ENCODE measurements around the gene UTF1. TPM values are rescaled to one million over a fixed set of nuclear protein-coding genes. Genes with fewer than 3 reads are reported as not detected.

Gene UTF1
- total RNA-seq, 2 donors from 2014 or later, result not detected

- Histone ChIP-seq H3K9me3 (no peaks in the 10 kb centered on the region), H3K36me3 (no peaks in the 10 kb centered on the region), H3K27me3 (peaks cover 6 to 31% of the 10 kb centered on the region in 2 donors), H3K27ac (no peak overlapping the region), H3K4me1 (peaks cover 0 to 33% of the 10 kb centered on the region in 2 donors), H3K4me3 (no peak overlapping the region)
- no peak for DNase-seq (ENCODE audit: low spot score)
- TF ChIP-seq CTCF (IDR thresholded peaks at IDR 0.05), result no peak
Observed at GRCh38 chr10:133239990-133240389, 10.0 kb downstream of the UTF1 start.

- DNase-seq (ENCODE audit: low spot score), result no peak
- Histone ChIP-seq H3K36me3 (no peaks in the 10 kb centered on the region), H3K27me3 (peaks cover 0 to 24% of the 10 kb centered on the region in 2 donors), H3K4me1 (peaks cover 0 to 17% of the 10 kb centered on the region in 2 donors), H3K4me3 (no peak overlapping the region), H3K9me3 (no peaks in the 10 kb centered on the region), H3K27ac (no peak overlapping the region)
- no peak for TF ChIP-seq CTCF (IDR thresholded peaks at IDR 0.05)
Observed at GRCh38 chr10:133241501-133242205, 11.6 kb downstream of the UTF1 start.

GRCh38 chr10:133242611-133243356 is 12.8 kb downstream of the UTF1 start:
- DNase-seq (ENCODE audit: low spot score), result no peak

GRCh38 chr10:133243593-133243992 is 13.6 kb downstream of the UTF1 start:
- TF ChIP-seq CTCF (IDR thresholded peaks at IDR 0.05), result no peak
- no peak for DNase-seq (ENCODE audit: low spot score)
- peaks cover 0 to 5% of the 10 kb centered on the region in 2 donors for H3K27me3 ChIP-seq

More at GRCh38 chr10:133242611-133243356, 12.8 kb downstream of the UTF1 start:
- peaks cover 0 to 13% of the 10 kb centered on the region in 2 donors for H3K27me3 ChIP-seq
- no peak for TF ChIP-seq CTCF (IDR thresholded peaks at IDR 0.05)
- H3K27ac ChIP-seq, result no peak overlapping the region
- H3K36me3 ChIP-seq, result no peaks in the 10 kb centered on the region
- no peak overlapping the region for H3K4me3 ChIP-seq
- H3K9me3 ChIP-seq, result no peaks in the 10 kb centered on the region
- H3K4me1 ChIP-seq, result peaks cover 0 to 6% of the 10 kb centered on the region in 2 donors

GRCh38 chr10:133245439-133246235 is 15.6 kb downstream of the UTF1 start:
- no peaks in the 10 kb centered on the region for H3K36me3 ChIP-seq
- no peak overlapping the region for H3K27ac ChIP-seq
- H3K27me3 ChIP-seq, result no peaks in the 10 kb centered on the region
- TF ChIP-seq CTCF (IDR thresholded peaks at IDR 0.05), result no peak
- no peaks in the 10 kb centered on the region for H3K4me1 ChIP-seq
- DNase-seq (ENCODE audit: low spot score), result no peak
- H3K9me3 ChIP-seq, result no peaks in the 10 kb centered on the region
- no peak overlapping the region for H3K4me3 ChIP-seq

More at GRCh38 chr10:133243593-133243992, 13.6 kb downstream of the UTF1 start:
- Histone ChIP-seq H3K9me3 (no peaks in the 10 kb centered on the region), H3K4me3 (no peak overlapping the region), H3K4me1 (no peaks in the 10 kb centered on the region), H3K27ac (no peak overlapping the region), H3K36me3 (no peaks in the 10 kb centered on the region)
